ENCODE data around the gene LRRFIP1.

DNA sequence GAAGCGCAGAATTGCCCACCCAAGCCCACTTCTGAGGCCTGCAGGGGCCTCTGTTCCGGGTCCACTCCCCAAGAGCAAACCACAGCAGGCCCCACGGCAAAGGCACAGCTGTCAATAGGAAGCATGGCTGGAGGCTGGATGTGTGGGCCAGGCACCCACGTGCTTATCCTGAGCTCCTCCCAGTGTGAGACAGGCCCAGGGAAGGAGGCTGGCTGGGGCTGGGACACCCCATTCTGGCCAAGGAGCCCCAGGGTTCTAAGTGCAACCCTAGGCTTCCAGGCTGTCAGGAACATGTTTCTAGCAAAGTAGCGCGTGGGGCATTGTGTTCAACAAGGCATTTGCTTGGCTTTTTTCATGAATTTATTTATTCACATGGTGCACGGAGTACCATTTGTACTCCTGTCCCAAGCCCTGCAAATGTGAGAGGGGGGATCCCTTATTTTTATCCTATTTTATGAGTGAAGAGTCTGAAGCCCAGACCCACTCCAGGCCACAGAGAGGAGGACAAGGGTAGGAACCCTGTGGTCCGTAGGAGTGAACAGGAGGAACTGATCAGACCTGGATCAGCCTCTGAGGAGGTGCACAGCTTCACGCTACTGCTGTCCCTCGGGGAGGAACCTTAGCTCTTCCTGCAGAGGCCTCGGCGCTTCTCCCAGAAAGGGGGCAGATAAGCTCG lies 30.7 kb upstream of the LRRFIP1 start:
- TF ChIP-seq, protein P1, sequence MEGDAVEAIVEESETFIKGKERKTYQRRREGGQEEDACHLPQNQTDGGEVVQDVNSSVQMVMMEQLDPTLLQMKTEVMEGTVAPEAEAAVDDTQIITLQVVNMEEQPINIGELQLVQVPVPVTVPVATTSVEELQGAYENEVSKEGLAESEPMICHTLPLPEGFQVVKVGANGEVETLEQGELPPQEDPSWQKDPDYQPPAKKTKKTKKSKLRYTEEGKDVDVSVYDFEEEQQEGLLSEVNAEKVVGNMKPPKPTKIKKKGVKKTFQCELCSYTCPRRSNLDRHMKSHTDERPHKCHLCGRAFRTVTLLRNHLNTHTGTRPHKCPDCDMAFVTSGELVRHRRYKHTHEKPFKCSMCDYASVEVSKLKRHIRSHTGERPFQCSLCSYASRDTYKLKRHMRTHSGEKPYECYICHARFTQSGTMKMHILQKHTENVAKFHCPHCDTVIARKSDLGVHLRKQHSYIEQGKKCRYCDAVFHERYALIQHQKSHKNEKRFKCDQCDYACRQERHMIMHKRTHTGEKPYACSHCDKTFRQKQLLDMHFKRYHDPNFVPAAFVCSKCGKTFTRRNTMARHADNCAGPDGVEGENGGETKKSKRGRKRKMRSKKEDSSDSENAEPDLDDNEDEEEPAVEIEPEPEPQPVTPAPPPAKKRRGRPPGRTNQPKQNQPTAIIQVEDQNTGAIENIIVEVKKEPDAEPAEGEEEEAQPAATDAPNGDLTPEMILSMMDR (IDR thresholded peaks at IDR 0.05; ENCODE audit: low read length), result no peak
- no peak for TF ChIP-seq EZH2 (optimal IDR thresholded peaks at IDR 0.05; ENCODE audit: low read depth, low read length)
- TF ChIP-seq EZH2phosphoT487 (IDR thresholded peaks at IDR 0.05; ENCODE audit: low read length), result no peak

Measured in MM.1S (cell line).